Measurements from ENCODE around the gene ZNF2. TPM values are rescaled to one million over a fixed set of nuclear protein-coding genes. Genes with fewer than 3 reads are reported as not detected.
"Not testable (repeated sequence)": the region's sequence is repeated elsewhere in the genome, so short reads cannot be mapped to it uniquely, and the experiment has no call there.

Gene ZNF2
- total RNA-seq, 6 experiments from 2014 or later, result 3.8 to 5.0 (median 4.0) TPM

- Mint-ChIP-seq H3K27ac (no peak overlapping the region), H3K9me3 (peaks cover 33% of the 10 kb centered on the region), H3K27me3 (ENCODE audit: insufficient read depth) (no peaks in the 10 kb centered on the region; the same call in 1 of the 2 replicates), H3K4me3 (no peak overlapping the region), H3K36me3 (ENCODE audit: low read depth) (peaks cover 72% of the 10 kb centered on the region), H3K4me1 (ENCODE audit: low read depth) (no peaks in the 10 kb centered on the region)
- DNase-seq, result no peak
- TF ChIP-seq CTCF (IDR thresholded peaks at IDR 0.05), result no peak
Observed at GRCh38 chr2:95181774-95182173, 16.2 kb downstream of the ZNF2 start.

- Mint-ChIP-seq H3K36me3 (ENCODE audit: low read depth) (peaks cover 42% of the 10 kb centered on the region), H3K4me1 (ENCODE audit: low read depth) (no peaks in the 10 kb centered on the region), H3K27me3 (ENCODE audit: insufficient read depth) (peaks cover 1% of the 10 kb centered on the region; the same call in 1 of the 2 replicates), H3K4me3 (no peak overlapping the region), H3K9me3 (peaks cover 25% of the 10 kb centered on the region), H3K27ac (no peak overlapping the region)
- no peak for TF ChIP-seq CTCF (IDR thresholded peaks at IDR 0.05)
- no peak for DNase-seq
Observed at GRCh38 chr2:95185197-95185596, 19.6 kb downstream of the ZNF2 start.

- Mint-ChIP-seq H3K27ac (no peak overlapping the region), H3K36me3 (ENCODE audit: low read depth) (peaks cover 35% of the 10 kb centered on the region), H3K4me3 (no peak overlapping the region), H3K27me3 (ENCODE audit: insufficient read depth) (peaks cover 2% of the 10 kb centered on the region; the same call in 1 of the 2 replicates), H3K9me3 (peaks cover 19% of the 10 kb centered on the region), H3K4me1 (ENCODE audit: low read depth) (no peaks in the 10 kb centered on the region)
- no peak for DNase-seq
- TF ChIP-seq CTCF (IDR thresholded peaks at IDR 0.05), result no peak
Observed at GRCh38 chr2:95185973-95186372, 20.4 kb downstream of the ZNF2 start.

GRCh38 chr2:95192956-95193355 lies 27.3 kb downstream of the ZNF2 start:
- peaks cover 12% of the 10 kb centered on the region for H3K27me3 Mint-ChIP-seq (ENCODE audit: insufficient read depth)
- not testable (repeated sequence) for H3K4me1 Mint-ChIP-seq (ENCODE audit: low read depth); H3K9me3 Mint-ChIP-seq; H3K27ac Mint-ChIP-seq; H3K36me3 Mint-ChIP-seq (ENCODE audit: low read depth); H3K4me3 Mint-ChIP-seq
- DNase-seq, result peak; percentile 27
- TF ChIP-seq CTCF (IDR thresholded peaks at IDR 0.05), result peak; percentile 67

- H3K27ac Mint-ChIP-seq, result no peak overlapping the region
- H3K4me3 Mint-ChIP-seq, result no peak overlapping the region
Observed at GRCh38 chr2:95203911-95204310, 38.3 kb downstream of the ZNF2 start.

More at GRCh38 chr2:95203911-95204310, 38.3 kb downstream of the ZNF2 start:
- DNase-seq, result no peak
- Mint-ChIP-seq H3K9me3 (peaks cover 34% of the 10 kb centered on the region), H3K36me3 (ENCODE audit: low read depth) (peaks cover 16% of the 10 kb centered on the region), H3K27me3 (ENCODE audit: insufficient read depth) (peaks cover 9% of the 10 kb centered on the region), H3K4me1 (ENCODE audit: low read depth) (peaks cover 14% of the 10 kb centered on the region)
- TF ChIP-seq CTCF (IDR thresholded peaks at IDR 0.05), result no peak

All from HFFc6 (cell line).